Effector memory CD4-positive, alpha-beta T cell (primary cell): ENCODE measurements around the gene GFOD1.

Experiments
- DNase-seq, 3 donors: peaks; one replicate each; pipeline ENCODE4 v3.0.0-alpha.2; 2020
- H3K27ac ChIP-seq: 2 replicates; pipeline ENCODE4 v1.7.0; 2013; ENCODE audit warnings: mild to moderate bottlenecking, low read length, moderate library complexity; ENCODE audit not compliant: insufficient read depth, poor library complexity, severe bottlenecking
- H3K27me3 ChIP-seq: replicated peaks from 2 replicates; pipeline ENCODE4 v1.7.0; 2013; ENCODE audit warnings: mild to moderate bottlenecking, low read length; ENCODE audit not compliant: insufficient read depth, control insufficient read depth, poor library complexity, severe bottlenecking
- H3K36me3 ChIP-seq: 2 replicates; pipeline ENCODE4 v1.7.0; 2013; ENCODE audit warnings: mild to moderate bottlenecking, low read length, moderate library complexity; ENCODE audit not compliant: control insufficient read depth, insufficient read depth
- H3K4me1 ChIP-seq: 2 replicates; pipeline ENCODE4 v1.7.0; 2013; ENCODE audit warnings: low read length, mild to moderate bottlenecking; ENCODE audit not compliant: control insufficient read depth, insufficient read depth, poor library complexity, severe bottlenecking
- H3K4me3 ChIP-seq: 2 replicates; pipeline ENCODE4 v1.7.0; 2013; ENCODE audit warnings: low read length, low read depth, mild to moderate bottlenecking; ENCODE audit not compliant: insufficient read depth, poor library complexity, severe bottlenecking
- H3K9me3 ChIP-seq: 2 replicates; pipeline ENCODE4 v1.7.0; 2013; ENCODE audit warnings: mild to moderate bottlenecking, low read length, moderate library complexity; ENCODE audit not compliant: control insufficient read depth

The GFOD1 gene

GRCh38 chr6:13371421-13372072, 115.9 kb downstream of the GFOD1 start:
- no peaks in the 10 kb centered on the region for H3K36me3 ChIP-seq
- H3K9me3 ChIP-seq: no peaks in the 10 kb centered on the region
- H3K4me3 ChIP-seq: no peak overlapping the region
- no peak overlapping the region for H3K27ac ChIP-seq
- H3K27me3 ChIP-seq: no peaks in the 10 kb centered on the region
- DNase-seq: no peak
- H3K4me1 ChIP-seq: peaks cover 3% of the 10 kb centered on the region

- Histone ChIP-seq H3K4me1 (peaks cover 3% of the 10 kb centered on the region), H3K36me3 (no peaks in the 10 kb centered on the region), H3K27me3 (no peaks in the 10 kb centered on the region), H3K27ac (no peak overlapping the region), H3K9me3 (no peaks in the 10 kb centered on the region), H3K4me3 (no peak overlapping the region)
- DNase-seq: no peak
Measured at GRCh38 chr6:13370623-13371022, 116.8 kb downstream of the GFOD1 start.

- Histone ChIP-seq H3K9me3 (no peaks in the 10 kb centered on the region), H3K4me3 (no peak overlapping the region), H3K27ac (no peak overlapping the region), H3K36me3 (no peaks in the 10 kb centered on the region), H3K27me3 (no peaks in the 10 kb centered on the region), H3K4me1 (no peaks in the 10 kb centered on the region)
- DNase-seq: no peak
Measured at GRCh38 chr6:13369591-13369990, 117.8 kb downstream of the GFOD1 start.

GRCh38 chr6:13368731-13369115, 118.7 kb downstream of the GFOD1 start:
- no peaks in the 10 kb centered on the region for H3K27me3 ChIP-seq
- no peak overlapping the region for H3K27ac ChIP-seq
- H3K36me3 ChIP-seq: no peaks in the 10 kb centered on the region
- no peak for DNase-seq
- H3K4me1 ChIP-seq: no peaks in the 10 kb centered on the region
- no peak overlapping the region for H3K4me3 ChIP-seq
- H3K9me3 ChIP-seq: no peaks in the 10 kb centered on the region

GRCh38 chr6:13368079-13368730, 119.2 kb downstream of the GFOD1 start:
- Histone ChIP-seq H3K4me3 (no peak overlapping the region), H3K9me3 (no peaks in the 10 kb centered on the region), H3K27ac (no peak overlapping the region), H3K4me1 (no peaks in the 10 kb centered on the region), H3K27me3 (no peaks in the 10 kb centered on the region), H3K36me3 (no peaks in the 10 kb centered on the region)
- DNase-seq: no peak

GRCh38 chr6:13367396-13367795, 120.0 kb downstream of the GFOD1 start:
- DNase-seq: no peak
- Histone ChIP-seq H3K36me3 (no peaks in the 10 kb centered on the region), H3K4me1 (no peaks in the 10 kb centered on the region), H3K27ac (no peak overlapping the region), H3K9me3 (no peaks in the 10 kb centered on the region), H3K4me3 (no peak overlapping the region), H3K27me3 (no peaks in the 10 kb centered on the region)

GRCh38 chr6:13365320-13365719, 122.1 kb downstream of the GFOD1 start:
- no peak overlapping the region for H3K4me3 ChIP-seq
- H3K9me3 ChIP-seq: no peaks in the 10 kb centered on the region
- H3K27me3 ChIP-seq: no peaks in the 10 kb centered on the region
- DNase-seq: no peak
- H3K36me3 ChIP-seq: no peaks in the 10 kb centered on the region
- no peak overlapping the region for H3K27ac ChIP-seq
- H3K4me1 ChIP-seq: no peaks in the 10 kb centered on the region

GRCh38 chr6:13364842-13365241, 122.6 kb downstream of the GFOD1 start:
- Histone ChIP-seq H3K4me3 (no peak overlapping the region), H3K4me1 (no peaks in the 10 kb centered on the region), H3K9me3 (no peaks in the 10 kb centered on the region), H3K27ac (no peak overlapping the region), H3K36me3 (no peaks in the 10 kb centered on the region), H3K27me3 (no peaks in the 10 kb centered on the region)
- no peak for DNase-seq

- no peaks in the 10 kb centered on the region for H3K9me3 ChIP-seq
- no peaks in the 10 kb centered on the region for H3K27me3 ChIP-seq
- no peaks in the 10 kb centered on the region for H3K36me3 ChIP-seq
- no peak overlapping the region for H3K4me3 ChIP-seq
- DNase-seq: no peak
- H3K27ac ChIP-seq: no peak overlapping the region
- H3K4me1 ChIP-seq: no peaks in the 10 kb centered on the region
Measured at GRCh38 chr6:13362412-13362811, 125.0 kb downstream of the GFOD1 start.

GRCh38 chr6:13360671-13361540, 126.5 kb downstream of the GFOD1 start:
- H3K9me3 ChIP-seq: no peaks in the 10 kb centered on the region
- H3K27me3 ChIP-seq: no peaks in the 10 kb centered on the region
- no peak for DNase-seq
- no peak overlapping the region for H3K4me3 ChIP-seq
- H3K27ac ChIP-seq: no peak overlapping the region
- no peaks in the 10 kb centered on the region for H3K36me3 ChIP-seq
- H3K4me1 ChIP-seq: peaks cover 7% of the 10 kb centered on the region
